ENCODE data around the gene INPP4B.

Gene INPP4B

GRCh38 chr4:142383800-142384470, 462.2 kb downstream of the INPP4B start:
- TF ChIP-seq CTCF (IDR thresholded peaks at IDR 0.05): no peak
- H3K27ac ChIP-seq: no peak overlapping the region

DNA sequence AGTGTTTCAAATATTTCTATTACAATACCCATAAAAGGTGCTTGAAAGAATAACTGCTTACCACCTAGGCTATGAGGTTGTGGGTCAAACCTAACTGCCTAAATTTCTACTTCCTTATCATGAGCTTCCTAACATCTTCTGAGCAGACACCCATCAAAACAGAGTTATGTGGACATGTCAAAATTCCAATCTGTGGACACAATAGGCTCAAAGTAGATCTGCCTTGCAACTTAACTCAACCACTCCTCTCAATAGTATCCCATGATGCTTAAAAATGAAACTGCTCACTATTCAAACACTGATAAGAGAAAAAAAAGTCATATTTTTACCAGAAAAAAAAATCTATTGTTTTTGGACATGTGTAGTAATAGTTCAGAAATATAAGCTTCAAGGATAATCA, 462.7 kb downstream of the INPP4B start:
- no peak for TF ChIP-seq CTCF (IDR thresholded peaks at IDR 0.05)
- TF ChIP-seq ZFX (IDR thresholded peaks at IDR 0.05; ENCODE audit: borderline replicate concordance): no peak
- no peak overlapping the region for H3K27ac ChIP-seq

- TF ChIP-seq ZFX (IDR thresholded peaks at IDR 0.05; ENCODE audit: borderline replicate concordance): no peak
- TF ChIP-seq CTCF (IDR thresholded peaks at IDR 0.05): no peak
- H3K27ac ChIP-seq: no peak overlapping the region
Measured at GRCh38 chr4:142380052-142380602, 466.0 kb downstream of the INPP4B start.

DNA sequence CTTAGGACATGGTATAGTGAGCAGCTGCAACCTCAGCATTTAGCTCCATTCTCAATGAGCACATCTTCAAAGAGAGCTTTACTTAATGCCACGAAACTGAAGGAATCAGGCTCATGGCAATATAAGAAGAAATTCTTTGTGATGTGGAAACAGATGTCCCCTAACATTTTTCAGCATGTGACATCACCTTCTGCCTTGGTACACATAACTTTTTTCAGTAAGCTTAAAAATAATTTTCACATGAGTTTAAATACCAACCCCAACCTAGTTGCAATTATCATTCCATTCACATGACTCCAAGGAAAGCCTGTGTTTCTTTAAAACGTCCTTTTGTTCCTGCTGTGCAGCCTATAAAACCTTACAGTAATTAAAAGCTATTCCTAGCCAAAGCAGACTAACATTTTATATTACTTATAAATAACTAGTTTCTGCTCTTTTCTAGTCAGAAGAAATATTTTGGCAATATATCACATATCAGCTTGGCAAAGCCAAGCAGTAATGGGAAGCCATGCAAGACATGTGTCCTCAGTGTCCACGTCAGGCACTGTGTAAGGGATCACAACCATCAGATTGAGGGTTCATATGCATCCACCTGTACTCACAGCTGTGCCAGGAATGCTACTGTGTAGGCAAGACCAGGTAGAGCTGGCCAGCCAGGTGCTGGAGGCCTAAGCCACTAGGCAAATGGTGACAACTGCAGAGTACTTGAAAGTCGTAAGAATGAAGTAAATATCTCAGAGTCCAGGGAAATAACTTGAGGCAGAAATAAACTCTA, 466.6 kb downstream of the INPP4B start:
- TF ChIP-seq CTCF (IDR thresholded peaks at IDR 0.05) (no peak), ZFX (IDR thresholded peaks at IDR 0.05; ENCODE audit: borderline replicate concordance) (no peak)
- no peak overlapping the region for H3K27ac ChIP-seq

DNA sequence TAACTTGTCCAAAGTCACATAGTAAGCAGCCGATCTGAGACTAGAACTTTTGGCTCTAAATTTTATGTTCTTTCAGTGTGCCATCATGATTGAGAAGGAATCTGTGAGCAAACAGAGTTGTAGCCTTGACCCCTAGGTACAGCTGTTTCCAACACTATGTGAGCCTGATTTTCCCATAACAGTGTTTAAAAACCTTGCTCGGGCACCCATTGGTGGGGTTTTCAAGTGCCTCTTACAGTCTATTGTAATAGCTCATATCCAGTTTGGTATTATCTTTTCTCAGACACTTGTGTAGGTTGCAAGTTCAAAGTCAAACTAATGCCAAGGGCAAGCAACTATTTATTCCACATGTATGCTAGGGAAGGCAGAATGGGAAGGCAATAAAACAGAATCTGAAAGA, 467.9 kb downstream of the INPP4B start:
- TF ChIP-seq CTCF (IDR thresholded peaks at IDR 0.05) (no peak), ZFX (IDR thresholded peaks at IDR 0.05; ENCODE audit: borderline replicate concordance) (no peak)
- H3K27ac ChIP-seq: no peak overlapping the region

DNA sequence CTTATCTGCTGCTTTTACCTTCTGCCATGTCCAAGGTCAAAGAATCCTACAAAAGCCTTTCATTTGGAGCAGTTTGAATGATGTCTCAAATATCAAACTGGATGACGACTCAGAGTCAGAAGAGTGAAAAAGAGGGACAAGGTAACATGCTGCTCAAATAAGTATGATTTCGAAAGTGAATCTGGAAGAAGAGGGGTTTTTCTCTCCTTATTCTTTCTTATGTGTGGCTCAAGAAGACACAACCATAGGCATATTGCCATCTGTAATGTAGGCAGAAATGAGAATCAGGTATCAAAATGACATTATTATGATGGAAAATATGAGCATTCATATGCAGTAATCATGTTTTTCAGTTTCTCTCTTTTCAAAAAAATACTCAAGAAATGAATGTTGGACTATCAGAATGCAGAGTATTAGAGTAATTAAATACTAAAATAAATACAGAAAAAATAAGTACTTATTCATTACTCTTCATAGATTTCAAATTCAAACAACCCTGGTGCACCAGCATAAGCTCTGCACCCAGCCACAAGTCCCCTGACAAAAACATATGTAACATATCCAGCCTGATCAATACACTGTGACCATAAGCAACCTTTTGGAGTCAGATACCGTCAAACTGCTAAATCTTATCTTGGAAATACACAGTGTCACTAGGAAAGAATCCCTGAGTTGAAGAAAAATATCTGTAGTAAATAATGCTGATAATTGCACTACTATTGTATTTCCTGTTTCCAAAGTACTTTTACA, 468.6 kb downstream of the INPP4B start:
- H3K27ac ChIP-seq: no peak overlapping the region
- TF ChIP-seq CTCF (IDR thresholded peaks at IDR 0.05): no peak
- no peak for TF ChIP-seq ZFX (IDR thresholded peaks at IDR 0.05; ENCODE audit: borderline replicate concordance)

Measured in 22Rv1 (cell line).